Ecto neural progenitor cell (in vitro differentiated cells): ENCODE measurements around the gene TNRC6A.
"Not testable (repeated sequence)": the region's sequence is repeated elsewhere in the genome, so short reads cannot be mapped to it uniquely, and the experiment has no call there.

Experiments used
- DNase-seq: peaks from one replicate; pipeline ENCODE4 v3.0.0-alpha.2; 2018; ENCODE audit warnings: low spot score

Gene TNRC6A

GRCh38 chr16:24729243-24729950 lies at the start of gene TNRC6A:
Gene TNRC6A (plus strand): TSS chr16:24729651. CDS start chr16:24729842, 191 bp downstream.
- DNase-seq = peak; percentile 95

GRCh38 chr16:24681793-24682192 lies 47.7 kb upstream of the TNRC6A start:
- DNase-seq = no peak

DNA sequence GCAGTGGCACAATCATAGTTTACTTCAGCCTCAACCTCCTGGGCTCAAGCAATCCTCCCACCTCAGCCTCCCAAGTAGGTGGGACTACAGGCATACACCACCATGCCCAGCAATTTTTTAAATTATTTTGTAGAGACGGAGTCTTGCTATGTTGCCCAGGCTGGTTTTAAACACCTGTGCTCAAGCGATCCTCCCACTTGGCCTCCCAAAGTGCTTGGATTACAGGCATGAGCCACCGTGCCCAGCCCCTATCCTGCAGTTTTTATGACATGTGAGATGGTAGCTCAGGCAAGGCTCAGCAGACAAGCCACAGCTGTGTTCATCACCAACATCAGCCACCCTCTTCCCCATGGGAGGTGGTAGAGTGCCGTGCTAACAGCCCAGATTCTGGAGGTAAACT lies 46.2 kb upstream of the TNRC6A start:
- DNase-seq = no peak

DNA sequence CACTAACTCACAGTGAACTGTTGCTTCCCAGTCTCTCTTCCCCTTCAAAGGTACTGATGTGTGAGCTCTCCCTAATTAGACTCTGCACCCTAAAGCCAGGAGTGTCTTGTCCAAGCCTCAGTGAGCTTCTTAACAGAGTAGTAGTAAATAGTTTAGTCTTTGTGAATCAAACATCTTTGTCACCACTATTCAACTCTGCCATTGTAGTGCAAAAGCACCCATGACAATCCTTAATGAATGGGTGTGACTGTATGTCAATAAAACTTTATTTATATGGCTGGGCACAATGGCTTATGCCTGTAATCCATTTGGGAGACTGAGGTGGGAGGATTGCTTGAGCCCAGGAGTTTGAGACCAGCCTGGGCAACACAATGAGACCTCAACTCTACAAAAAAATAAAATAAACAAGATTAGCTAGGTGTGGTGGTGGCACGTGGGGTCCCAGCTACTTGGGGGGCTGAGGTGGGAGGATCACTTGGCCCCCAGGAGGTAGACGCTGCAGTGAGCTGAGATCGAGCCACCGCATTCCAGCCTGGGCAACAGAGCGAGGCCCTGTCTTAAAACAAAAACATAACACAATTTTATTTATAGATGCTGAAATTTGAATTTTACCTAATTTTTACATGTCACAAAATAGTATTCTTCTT lies 45.5 kb upstream of the TNRC6A start:
- DNase-seq = no peak

DNA sequence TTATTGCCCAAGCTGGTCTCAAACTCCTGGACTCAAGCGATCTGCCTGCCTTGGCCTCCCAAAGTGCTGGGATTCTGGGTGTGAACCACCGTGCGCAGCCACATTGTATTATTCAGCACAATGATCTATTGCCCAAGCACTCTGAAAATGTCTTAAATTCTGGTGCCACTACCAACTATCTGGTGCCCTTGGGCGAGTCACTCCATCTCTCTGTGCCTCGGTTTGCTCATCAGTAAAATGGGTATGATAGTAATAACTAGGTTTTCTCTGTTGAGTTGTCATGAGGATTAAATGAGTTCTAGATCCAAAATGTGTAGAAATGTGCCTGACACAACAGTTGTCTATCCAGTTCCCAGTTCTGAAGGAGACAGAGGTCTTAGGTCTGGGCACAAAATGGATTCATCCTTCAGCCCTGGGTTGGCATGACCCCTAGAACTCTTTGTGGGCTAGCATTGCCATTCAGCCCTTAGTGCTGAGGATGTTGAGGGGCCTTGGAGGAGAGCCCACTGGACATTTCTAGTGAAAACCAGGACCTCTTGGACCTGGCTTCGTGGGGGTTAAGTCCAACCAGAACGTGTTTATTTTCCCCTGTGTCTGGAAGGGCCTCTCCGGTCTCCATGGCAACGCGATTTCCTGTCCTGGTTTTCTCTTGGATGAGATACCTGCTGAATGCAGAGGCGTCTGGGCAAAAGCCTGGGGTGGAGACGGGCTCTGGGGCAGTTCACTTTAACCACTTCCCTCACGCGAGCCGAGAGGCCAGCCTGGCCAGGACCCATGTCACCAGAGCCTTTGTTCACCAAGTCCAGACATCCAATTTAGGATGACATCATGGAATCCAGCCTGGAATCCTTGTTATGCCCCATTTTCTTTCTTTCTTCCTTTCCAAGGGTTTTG lies 43.7 kb upstream of the TNRC6A start:
- DNase-seq = peak; percentile 58

- no peak for DNase-seq
These were observed 42.8 kb upstream of the TNRC6A start for GRCh38 chr16:24686678-24687077.

DNA sequence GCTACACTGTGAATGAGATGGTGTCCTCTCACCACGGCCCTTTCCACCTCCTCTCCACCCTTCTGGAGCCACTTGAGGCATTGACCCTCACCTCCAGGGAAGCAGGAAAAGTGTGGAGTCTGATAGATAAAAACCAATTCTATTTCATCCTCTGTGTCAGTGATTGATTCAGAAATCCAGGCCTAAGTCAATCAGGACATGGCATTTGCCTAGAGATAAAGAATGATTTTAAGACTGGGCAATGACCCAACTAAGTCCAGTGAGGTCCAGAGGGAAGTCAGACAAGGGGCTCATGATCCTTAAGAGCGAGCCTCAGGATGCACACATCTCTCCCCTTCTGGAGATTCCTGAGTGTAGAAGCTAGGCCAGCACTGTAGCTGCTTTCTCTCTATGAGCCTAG lies 41.1 kb upstream of the TNRC6A start:
- DNase-seq = no peak

DNA sequence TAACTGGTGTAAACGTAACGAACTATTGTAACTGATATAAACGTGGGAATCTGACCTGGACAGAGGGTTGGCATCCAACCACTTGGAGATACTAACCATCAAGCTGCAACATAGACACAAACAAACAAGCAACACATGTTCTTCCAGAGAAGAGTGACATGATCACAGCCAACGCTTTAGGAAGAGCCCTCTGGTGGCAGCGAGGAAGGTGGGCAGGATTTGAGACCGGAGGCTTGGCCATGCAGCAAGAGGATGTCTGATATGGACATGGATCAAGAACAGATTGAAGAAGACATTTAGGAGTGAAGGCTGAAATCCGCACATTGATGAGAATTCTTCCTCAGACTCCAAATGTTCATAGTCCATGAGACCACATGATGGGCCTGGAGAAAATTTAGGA lies 40.3 kb upstream of the TNRC6A start:
- peak; percentile 58 for DNase-seq

- no peak for DNase-seq
These were observed 36.6 kb upstream of the TNRC6A start for GRCh38 chr16:24692854-24693253.

GRCh38 chr16:24694931-24695330 lies 34.5 kb upstream of the TNRC6A start:
- no peak for DNase-seq

DNA sequence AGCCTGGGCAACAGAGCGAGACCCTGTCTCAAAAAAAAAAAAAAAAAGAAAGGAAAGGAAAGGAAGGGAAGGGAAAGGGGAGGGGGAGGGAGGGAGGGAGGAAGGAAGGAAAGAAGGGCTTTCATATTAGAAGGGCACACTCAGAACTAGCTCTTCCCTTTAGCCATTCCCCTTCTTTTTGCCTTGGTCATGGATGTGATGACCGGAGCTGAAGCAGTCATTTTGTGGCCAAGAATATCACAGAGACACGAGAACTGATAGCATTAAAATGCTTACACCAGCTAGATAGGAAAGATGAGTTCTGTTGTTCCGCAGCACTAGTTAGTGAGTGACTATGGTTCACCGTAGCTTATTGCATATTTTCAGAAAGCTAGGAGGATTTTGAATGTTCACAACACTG lies 32.8 kb upstream of the TNRC6A start:
- no peak for DNase-seq

- no peak for DNase-seq
These were observed 31.1 kb upstream of the TNRC6A start for GRCh38 chr16:24698308-24698707.

DNA sequence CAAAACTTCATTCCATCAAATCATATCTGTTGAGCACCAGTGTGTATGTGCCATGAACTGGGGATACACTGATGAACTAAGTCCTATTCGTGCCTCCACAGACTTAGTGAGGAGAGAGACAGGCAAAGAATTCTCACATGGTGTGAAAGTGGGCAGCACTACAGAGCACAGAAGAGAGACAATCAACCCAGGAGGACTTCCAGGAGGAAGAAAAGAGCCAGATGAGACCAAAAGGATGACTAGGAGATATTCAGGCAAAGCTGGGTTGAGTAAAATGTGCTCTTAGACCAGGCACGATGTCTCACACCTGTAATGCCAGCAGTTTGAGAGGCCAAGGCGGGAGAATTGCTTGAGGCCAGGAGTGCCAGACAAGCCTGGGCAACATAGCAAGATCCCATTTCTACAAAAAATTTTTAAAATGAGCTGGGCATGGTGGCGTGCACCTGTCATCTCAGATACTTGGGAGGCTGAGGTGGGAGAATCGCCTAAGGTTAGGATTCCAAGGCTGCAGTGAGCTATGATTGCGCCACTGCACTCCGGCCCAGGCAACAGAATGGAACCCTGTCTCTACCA lies 30.2 kb upstream of the TNRC6A start:
- no peak for DNase-seq

- no peak for DNase-seq
These were observed 28.7 kb upstream of the TNRC6A start for GRCh38 chr16:24700549-24701392.

DNA sequence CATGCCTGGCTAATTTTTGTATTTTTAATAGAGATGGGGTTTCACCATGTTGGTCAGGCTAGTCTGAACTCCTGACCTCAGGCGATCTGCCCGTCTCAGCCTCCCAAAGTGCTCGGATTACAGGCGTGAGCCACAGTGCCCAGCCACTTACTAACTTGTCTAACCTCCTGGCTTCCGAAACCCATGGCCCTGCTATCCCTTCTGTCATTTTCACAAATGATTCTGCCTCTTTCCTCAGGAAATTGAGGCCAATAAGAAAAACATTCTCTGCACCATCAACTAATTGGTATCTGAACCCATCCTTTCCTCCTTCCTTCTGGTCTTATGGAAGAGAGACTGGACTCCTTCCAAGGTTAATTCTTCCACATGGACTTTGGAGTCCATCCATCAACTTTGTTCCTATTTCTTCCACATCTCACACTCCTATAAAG lies 27.9 kb upstream of the TNRC6A start:
- no peak for DNase-seq

DNA sequence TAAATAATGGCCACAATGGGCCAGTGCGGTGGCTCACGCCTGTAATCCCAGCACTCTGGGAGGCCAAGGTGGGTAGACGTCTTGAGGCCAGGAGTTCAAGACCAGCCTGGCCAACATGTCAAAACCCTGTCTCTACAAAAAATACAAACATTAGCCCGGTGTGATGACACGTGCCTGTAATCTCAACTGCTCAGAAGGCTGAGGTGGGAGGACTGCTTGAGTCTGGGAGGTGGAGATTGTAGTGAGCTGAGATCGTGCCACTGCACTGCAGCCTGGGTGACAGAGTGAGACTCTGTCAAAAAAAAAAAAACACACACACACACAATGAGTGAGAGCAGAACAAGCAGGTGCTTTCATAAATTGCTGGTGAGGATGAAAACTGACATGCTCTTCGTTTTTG lies 21.7 kb upstream of the TNRC6A start:
- DNase-seq = not testable (repeated sequence)

DNA sequence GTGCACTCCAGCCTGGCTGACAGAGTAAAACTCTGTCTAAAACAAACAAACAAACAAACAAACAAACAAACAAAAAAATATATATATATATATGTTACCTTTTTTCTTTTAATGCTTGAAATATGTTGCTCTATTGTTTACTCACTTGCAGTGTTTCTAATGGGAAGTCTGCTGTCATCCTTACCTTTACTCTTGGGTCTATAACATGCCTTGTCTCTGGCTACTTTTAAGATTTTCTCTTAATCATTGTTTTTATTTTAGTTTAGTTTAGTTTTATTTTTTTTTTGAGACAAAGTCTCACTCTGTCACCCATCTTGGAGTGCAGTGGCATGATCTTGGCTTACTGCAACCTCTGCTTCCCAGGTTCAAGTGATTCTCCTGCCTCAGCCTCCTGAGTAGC lies 16.1 kb upstream of the TNRC6A start:
- DNase-seq = no peak

- no peak for DNase-seq
These were observed 12.0 kb upstream of the TNRC6A start for GRCh38 chr16:24717411-24717810.

DNA sequence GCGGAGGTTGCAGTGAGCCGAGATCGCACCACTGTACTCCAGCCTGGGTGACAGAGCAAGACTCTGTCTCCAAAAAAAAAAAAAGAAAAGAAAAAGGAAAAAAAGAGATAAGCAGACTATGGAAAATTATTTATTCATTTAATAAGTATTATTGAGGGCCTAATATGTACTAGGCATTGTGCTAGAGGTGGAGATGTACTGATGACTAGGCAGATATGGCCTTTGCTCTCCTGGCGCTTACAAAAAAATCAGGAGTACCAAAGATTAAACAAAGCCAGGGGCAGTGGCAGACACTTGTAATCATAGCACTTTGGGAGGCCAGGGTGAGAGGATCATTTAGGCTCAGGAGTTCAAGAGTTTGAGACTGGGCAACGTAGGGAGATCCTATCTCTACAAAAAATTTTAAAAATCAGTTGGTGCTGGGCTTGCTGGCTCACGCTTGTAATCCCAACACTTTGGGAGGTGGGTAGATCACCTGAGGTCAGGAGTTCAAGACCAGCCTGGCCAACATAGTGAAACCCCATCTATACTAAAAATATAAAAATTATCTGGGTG lies 10.4 kb upstream of the TNRC6A start:
- DNase-seq = no peak

GRCh38 chr16:24721830-24722238 lies 7.6 kb upstream of the TNRC6A start:
- no peak for DNase-seq

- no peak for DNase-seq
These were observed 5.8 kb upstream of the TNRC6A start for GRCh38 chr16:24723663-24724062.
